Measurements from ENCODE around the gene PAX1.

PAX1 gene

DNA sequence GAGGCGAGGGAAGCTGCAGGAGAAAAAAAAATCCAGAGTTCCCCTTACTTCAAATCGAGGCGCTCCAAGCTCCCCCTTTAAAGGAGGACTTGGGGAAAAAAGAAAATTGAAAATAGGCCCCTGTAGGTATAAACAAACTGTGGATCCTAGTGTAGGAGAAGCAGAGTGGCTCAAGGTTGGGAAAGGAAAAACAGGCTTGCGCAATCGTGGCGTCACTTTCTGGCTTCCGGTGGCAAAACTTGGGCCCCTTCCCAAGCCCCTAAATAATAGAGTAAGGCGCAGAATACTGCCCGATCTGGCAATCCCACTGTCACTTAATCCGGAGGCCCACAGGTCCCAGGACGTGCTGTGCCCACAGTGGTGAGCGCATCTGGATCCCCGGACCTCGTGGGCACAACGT, 8.0 kb downstream of the PAX1 start:
- DNase-seq (ENCODE audit: low read depth, low spot score), result no peak
- peak overlapping the region; percentile 55 for H3K4me3 ChIP-seq (ENCODE audit: insufficient read length, low read depth)
- no peak for TF ChIP-seq ZNF274 (IDR thresholded peaks at IDR 0.05; ENCODE audit: low read depth, low read length)
- no peak for TF ChIP-seq YY1 (IDR thresholded peaks at IDR 0.05; ENCODE audit: insufficient read depth, insufficient read length)
- no peak for TF ChIP-seq SUZ12 (IDR thresholded peaks at IDR 0.05; ENCODE audit: extremely low read depth, insufficient read depth, insufficient read length)
- H3K9me3 ChIP-seq (ENCODE audit: insufficient read depth, low read length), result no peaks in the 10 kb centered on the region
- H3K36me3 ChIP-seq (ENCODE audit: insufficient read depth, insufficient read length, low read length), result no peaks in the 10 kb centered on the region
- peaks cover 95% of the 10 kb centered on the region for H3K27me3 ChIP-seq (ENCODE audit: insufficient read depth, insufficient read length)
- H3K4me1 ChIP-seq (ENCODE audit: insufficient read depth, insufficient read length), result no peaks in the 10 kb centered on the region
- H3K9ac ChIP-seq (ENCODE audit: insufficient read length, low read depth), result no peak overlapping the region

DNA sequence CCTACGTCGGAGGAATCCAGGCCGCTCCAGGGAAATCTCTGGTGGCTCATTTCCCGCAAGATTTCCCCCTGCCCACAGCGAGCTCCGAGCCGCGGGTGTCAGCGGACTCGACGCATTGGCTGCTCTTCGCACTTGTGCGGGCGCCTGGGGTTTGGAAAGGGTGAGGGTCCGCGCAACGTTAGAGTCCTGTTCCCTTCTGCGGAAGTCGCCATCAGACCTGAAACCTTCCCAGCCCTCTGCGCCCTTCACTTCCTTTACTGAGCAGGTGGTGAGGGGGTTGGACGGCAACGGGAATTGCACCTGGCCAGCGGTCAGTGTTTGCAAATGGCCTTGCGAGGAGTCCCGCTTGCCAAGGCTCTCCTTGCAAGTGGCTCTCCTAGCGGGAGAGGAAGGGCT, 8.4 kb downstream of the PAX1 start:
- H3K9ac ChIP-seq (ENCODE audit: insufficient read length, low read depth), result peak overlapping the region; percentile 56
- H3K4me1 ChIP-seq (ENCODE audit: insufficient read depth, insufficient read length), result no peaks in the 10 kb centered on the region
- no peaks in the 10 kb centered on the region for H3K9me3 ChIP-seq (ENCODE audit: insufficient read depth, low read length)
- peak overlapping the region; percentile 55 for H3K4me3 ChIP-seq (ENCODE audit: insufficient read length, low read depth)
- no peaks in the 10 kb centered on the region for H3K36me3 ChIP-seq (ENCODE audit: insufficient read depth, insufficient read length, low read length)
- peaks cover 91% of the 10 kb centered on the region for H3K27me3 ChIP-seq (ENCODE audit: insufficient read depth, insufficient read length)
- no peak for DNase-seq (ENCODE audit: low read depth, low spot score)
- peak; percentile 55 for TF ChIP-seq SUZ12 (IDR thresholded peaks at IDR 0.05; ENCODE audit: extremely low read depth, insufficient read depth, insufficient read length)
- TF ChIP-seq YY1 (IDR thresholded peaks at IDR 0.05; ENCODE audit: insufficient read depth, insufficient read length), result no peak

DNA sequence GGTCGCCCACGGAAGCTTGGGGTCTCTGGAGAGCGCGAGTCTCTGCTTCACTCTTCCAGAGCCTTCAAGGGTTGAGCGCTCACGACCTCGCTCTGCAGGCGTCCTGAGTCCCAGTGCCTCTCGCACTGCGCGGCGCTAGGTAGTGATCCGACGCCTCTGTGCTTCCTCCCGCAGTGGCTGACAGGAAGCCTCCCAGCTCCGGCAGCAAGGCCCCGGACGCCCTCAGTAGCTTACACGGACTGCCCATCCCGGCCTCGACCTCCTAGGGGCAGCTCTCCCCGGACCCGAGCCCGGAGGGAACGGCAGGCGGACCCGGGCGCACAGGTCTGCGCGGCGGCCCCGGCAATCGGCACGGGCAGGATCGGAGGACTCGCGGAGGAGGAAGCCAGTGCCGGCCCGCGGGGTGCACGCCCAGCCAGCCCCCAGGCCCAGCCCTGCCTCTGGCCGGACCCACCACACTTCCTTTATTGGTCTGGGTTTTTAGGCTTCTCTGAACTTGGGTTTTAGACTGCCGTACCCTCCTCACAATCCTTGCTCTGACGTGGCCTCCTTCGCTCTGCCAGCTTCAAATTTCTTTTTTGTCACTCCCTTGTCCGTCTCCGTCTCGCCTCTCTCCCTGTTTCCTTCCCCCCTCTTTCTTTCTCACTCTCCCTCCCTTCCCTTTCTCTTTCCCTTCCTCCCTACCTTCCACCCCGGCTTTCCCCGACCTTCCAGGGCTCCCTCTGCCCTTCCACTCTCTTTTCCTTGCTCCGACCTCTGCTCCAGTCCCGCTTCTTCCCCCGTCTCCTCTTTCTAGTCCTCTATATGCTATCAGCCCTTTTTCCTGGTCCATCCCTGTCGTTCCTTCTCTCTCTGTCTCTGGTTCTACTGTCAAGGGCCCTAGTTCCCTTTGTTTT, 9.1 kb downstream of the PAX1 start:
- peak; percentile 43 for TF ChIP-seq SUZ12 (IDR thresholded peaks at IDR 0.05; ENCODE audit: extremely low read depth, insufficient read depth, insufficient read length)
- no peak for TF ChIP-seq YY1 (IDR thresholded peaks at IDR 0.05; ENCODE audit: insufficient read depth, insufficient read length)
- Histone ChIP-seq H3K9ac (ENCODE audit: insufficient read length, low read depth) (peak overlapping the region; percentile 56), H3K4me3 (ENCODE audit: insufficient read length, low read depth) (peak overlapping the region; percentile 55), H3K27me3 (ENCODE audit: insufficient read depth, insufficient read length) (peaks cover 84% of the 10 kb centered on the region), H3K9me3 (ENCODE audit: insufficient read depth, low read length) (no peaks in the 10 kb centered on the region), H3K36me3 (ENCODE audit: insufficient read depth, insufficient read length, low read length) (no peaks in the 10 kb centered on the region), H3K4me1 (ENCODE audit: insufficient read depth, insufficient read length) (no peaks in the 10 kb centered on the region)
- DNase-seq (ENCODE audit: low read depth, low spot score), result no peak

DNA sequence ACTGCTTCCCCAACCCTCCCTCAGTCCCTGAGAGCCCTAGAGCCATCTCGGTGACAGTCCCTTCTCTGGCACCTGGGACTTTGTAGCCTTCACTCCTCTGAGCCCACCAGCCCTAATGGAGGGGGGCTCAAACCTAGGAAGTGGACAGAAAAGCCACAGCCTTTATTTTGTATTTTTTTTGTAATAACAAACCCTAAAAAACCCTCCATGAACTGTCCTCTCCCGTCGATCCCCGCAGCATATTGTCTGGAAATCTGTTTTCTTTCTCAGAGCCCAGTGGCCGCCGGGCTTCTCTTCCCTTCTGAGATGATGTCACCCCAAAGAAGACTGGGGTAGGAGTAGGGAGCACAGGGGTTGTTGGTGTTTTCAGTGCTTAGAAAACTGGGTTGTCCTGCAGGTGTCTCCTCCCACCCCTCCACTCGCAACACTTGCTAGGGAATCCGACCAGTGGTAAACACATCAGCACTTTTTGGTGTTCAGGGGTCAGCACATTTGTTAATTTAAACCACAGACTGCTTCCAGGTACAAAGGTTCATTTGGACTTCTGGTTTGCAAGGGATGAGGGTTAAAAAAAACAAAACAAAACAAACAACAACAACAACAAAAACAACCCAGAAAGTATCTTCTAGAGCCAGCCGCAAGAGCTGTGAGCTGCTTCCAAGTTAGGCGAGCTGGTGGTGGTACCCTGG, 9.9 kb downstream of the PAX1 start:
- Histone ChIP-seq H3K4me1 (ENCODE audit: insufficient read depth, insufficient read length) (no peaks in the 10 kb centered on the region), H3K4me3 (ENCODE audit: insufficient read length, low read depth) (peak overlapping the region; percentile 55), H3K27me3 (ENCODE audit: insufficient read depth, insufficient read length) (peaks cover 77% of the 10 kb centered on the region), H3K9me3 (ENCODE audit: insufficient read depth, low read length) (no peaks in the 10 kb centered on the region), H3K9ac (ENCODE audit: insufficient read length, low read depth) (no peak overlapping the region), H3K36me3 (ENCODE audit: insufficient read depth, insufficient read length, low read length) (no peaks in the 10 kb centered on the region)
- TF ChIP-seq YY1 (IDR thresholded peaks at IDR 0.05; ENCODE audit: insufficient read depth, insufficient read length) (no peak), ZNF274 (IDR thresholded peaks at IDR 0.05; ENCODE audit: low read depth, low read length) (no peak), SUZ12 (IDR thresholded peaks at IDR 0.05; ENCODE audit: extremely low read depth, insufficient read depth, insufficient read length) (no peak)
- DNase-seq (ENCODE audit: low read depth, low spot score), result no peak

DNA sequence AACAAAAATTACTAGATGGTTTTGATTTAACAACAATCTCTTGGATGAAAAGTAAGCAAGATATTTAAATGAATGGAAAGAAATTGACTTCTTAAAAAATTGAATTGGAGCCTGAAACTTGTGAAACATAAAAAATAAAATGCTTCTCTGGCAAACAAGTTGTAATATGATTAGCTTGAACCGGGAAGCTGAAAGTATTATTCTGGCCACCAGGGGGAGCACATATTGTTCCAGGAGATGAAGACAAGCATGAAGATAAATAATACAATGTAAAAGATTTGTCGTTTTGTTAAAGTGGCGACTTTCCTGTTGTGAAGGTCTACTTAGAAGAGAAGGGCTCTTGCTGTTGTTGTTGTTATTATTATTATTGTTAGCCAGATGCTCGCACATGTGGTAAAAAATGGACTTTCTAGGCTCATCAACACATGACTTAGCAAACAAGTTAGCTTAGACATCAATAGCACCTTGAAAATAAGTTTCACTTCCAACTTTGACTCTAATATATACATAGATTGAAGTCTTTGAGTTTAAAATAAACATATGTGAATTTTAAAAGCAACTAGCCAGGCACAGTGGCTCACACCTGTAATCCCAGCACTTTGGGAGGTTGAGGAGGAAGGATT, 14.2 kb downstream of the PAX1 start:
- no peak for DNase-seq (ENCODE audit: low read depth, low spot score)
- no peaks in the 10 kb centered on the region for H3K36me3 ChIP-seq (ENCODE audit: insufficient read depth, insufficient read length, low read length)
- H3K9me3 ChIP-seq (ENCODE audit: insufficient read depth, low read length), result no peaks in the 10 kb centered on the region
- no peaks in the 10 kb centered on the region for H3K4me1 ChIP-seq (ENCODE audit: insufficient read depth, insufficient read length)
- H3K4me3 ChIP-seq (ENCODE audit: insufficient read length, low read depth), result no peak overlapping the region
- peaks cover 36% of the 10 kb centered on the region for H3K27me3 ChIP-seq (ENCODE audit: insufficient read depth, insufficient read length)
- TF ChIP-seq SUZ12 (IDR thresholded peaks at IDR 0.05; ENCODE audit: extremely low read depth, insufficient read depth, insufficient read length) (no peak), YY1 (IDR thresholded peaks at IDR 0.05; ENCODE audit: insufficient read depth, insufficient read length) (no peak), ZNF274 (IDR thresholded peaks at IDR 0.05; ENCODE audit: low read depth, low read length) (no peak)
- no peak overlapping the region for H3K9ac ChIP-seq (ENCODE audit: insufficient read length, low read depth)

DNA sequence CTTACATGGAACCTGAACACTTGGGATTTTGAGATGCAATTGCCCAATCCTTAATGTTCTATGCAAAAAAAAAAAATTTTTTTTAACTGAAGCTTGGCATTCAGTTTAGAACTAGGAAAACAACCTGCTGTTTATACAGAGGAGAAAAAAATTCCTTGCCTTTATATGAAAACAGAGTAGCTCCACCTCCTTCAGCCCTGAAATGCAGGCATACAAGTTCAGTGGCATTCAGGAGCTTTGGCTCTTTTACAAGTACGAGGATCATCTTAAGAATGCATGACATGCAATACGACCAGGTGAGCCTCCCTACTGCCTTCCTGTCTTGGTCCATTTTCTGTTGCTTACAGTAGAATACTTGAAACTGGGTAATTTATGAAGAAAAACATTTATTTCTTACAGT, 20.4 kb downstream of the PAX1 start:
- no peak for DNase-seq (ENCODE audit: low read depth, low spot score)
- no peaks in the 10 kb centered on the region for H3K36me3 ChIP-seq (ENCODE audit: insufficient read depth, insufficient read length, low read length)
- H3K27me3 ChIP-seq (ENCODE audit: insufficient read depth, insufficient read length), result no peaks in the 10 kb centered on the region
- no peaks in the 10 kb centered on the region for H3K9me3 ChIP-seq (ENCODE audit: insufficient read depth, low read length)
- no peak overlapping the region for H3K4me3 ChIP-seq (ENCODE audit: insufficient read length, low read depth)
- TF ChIP-seq YY1 (IDR thresholded peaks at IDR 0.05; ENCODE audit: insufficient read depth, insufficient read length), result no peak
- no peak for TF ChIP-seq SUZ12 (IDR thresholded peaks at IDR 0.05; ENCODE audit: extremely low read depth, insufficient read depth, insufficient read length)
- no peak for TF ChIP-seq ZNF274 (IDR thresholded peaks at IDR 0.05; ENCODE audit: low read depth, low read length)
- H3K4me1 ChIP-seq (ENCODE audit: insufficient read depth, insufficient read length), result no peaks in the 10 kb centered on the region
- H3K9ac ChIP-seq (ENCODE audit: insufficient read length, low read depth), result no peak overlapping the region

DNA sequence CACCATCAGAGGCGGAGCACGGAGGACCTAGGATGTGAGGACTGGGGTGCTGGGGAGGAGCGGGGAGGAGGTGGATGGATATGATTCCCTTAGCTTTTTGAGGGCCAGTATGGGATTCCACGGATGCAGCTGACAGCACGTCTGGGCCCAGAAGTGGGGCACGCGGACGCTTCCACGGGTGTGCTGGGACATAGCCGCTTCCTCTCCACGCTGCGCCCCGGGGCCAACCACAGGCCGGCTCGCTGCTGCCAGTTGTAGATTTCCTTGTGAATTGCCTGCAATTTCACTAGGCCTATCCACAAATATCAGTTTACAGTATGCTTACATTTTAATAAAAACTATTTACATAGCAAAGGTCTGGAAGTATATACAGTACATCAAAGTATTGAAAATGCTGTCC, 23.9 kb downstream of the PAX1 start:
- TF ChIP-seq ZNF274 (IDR thresholded peaks at IDR 0.05; ENCODE audit: low read depth, low read length) (no peak), SUZ12 (IDR thresholded peaks at IDR 0.05; ENCODE audit: extremely low read depth, insufficient read depth, insufficient read length) (no peak), YY1 (IDR thresholded peaks at IDR 0.05; ENCODE audit: insufficient read depth, insufficient read length) (no peak)
- H3K27me3 ChIP-seq (ENCODE audit: insufficient read depth, insufficient read length), result no peaks in the 10 kb centered on the region

More for the DNA sequence above, 23.9 kb downstream of the PAX1 start:
- Histone ChIP-seq H3K9me3 (ENCODE audit: insufficient read depth, low read length) (no peaks in the 10 kb centered on the region), H3K4me3 (ENCODE audit: insufficient read length, low read depth) (no peak overlapping the region), H3K9ac (ENCODE audit: insufficient read length, low read depth) (no peak overlapping the region), H3K36me3 (ENCODE audit: insufficient read depth, insufficient read length, low read length) (no peaks in the 10 kb centered on the region), H3K4me1 (ENCODE audit: insufficient read depth, insufficient read length) (no peaks in the 10 kb centered on the region)
- DNase-seq (ENCODE audit: low read depth, low spot score), result no peak
